Activated CD4-positive, alpha-beta T cell treated with anti-CD3 and anti-CD28 coated beads, Interleukin-2, Interleukin-6, amounts not matched to agents 100 ng/mL and 50 ng/mL, durations not matched to agents 16 hours and 8 hours (primary cell): Measurements from ENCODE around the gene PTH2.
"Not testable (repeated sequence)": the region's sequence is repeated elsewhere in the genome, so short reads cannot be mapped to it uniquely, and the experiment has no call there.

ENCODE experiments used
- DNase-seq: peaks from one replicate; pipeline ENCODE4 v3.0.0-alpha.2; 2020

The PTH2 gene

DNA sequence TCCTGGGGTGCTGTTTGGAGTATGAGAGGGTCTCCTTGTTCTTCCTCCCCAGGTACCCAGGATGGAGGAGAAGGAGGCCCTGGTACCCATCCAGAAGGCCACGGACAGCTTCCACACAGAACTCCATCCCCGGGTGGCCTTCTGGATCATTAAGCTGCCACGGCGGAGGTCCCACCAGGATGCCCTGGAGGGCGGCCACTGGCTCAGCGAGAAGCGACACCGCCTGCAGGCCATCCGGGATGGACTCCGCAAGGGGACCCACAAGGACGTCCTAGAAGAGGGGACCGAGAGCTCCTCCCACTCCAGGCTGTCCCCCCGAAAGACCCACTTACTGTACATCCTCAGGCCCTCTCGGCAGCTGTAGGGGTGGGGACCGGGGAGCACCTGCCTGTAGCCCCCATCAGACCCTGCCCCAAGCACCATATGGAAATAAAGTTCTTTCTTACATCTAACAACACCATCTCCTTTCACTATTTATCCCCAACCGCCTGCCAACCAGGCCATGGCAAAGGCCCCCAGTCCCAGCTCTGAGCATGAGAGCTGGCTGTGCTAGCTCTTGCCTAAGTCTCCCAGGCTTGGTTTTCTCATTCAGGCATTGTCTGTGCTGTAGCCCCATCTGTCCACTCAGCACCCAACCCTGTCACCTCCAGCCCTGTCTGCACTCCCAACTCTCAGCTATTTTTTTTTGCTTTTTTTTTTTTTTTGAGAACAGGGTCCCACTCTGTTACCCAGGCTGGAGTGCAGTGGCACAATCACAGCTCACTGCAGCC lies 48.4 kb downstream of the PTH2 start:
- DNase-seq = no peak

DNA sequence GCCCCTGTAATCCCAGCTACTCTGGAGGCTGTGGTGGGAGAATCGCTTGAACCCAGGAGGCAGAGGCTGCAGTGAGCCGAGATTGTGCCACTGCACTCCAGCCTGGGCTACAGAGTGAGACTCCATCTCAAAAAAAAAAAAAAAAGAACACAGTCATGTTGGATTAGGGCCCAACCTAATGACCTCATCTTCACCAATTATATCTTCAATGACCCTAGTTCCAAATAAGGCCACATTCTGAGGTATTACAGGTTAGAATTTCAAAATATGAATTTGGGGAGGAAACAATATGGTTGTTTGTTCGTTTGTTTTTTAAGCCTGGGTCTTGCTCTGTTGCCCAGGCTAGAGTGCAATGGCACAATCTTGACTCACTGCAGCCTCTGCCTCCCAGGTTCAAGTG lies 50.1 kb downstream of the PTH2 start:
- DNase-seq = not testable (repeated sequence)
